Ovary (tissue), 9 donors: ENCODE data around the gene RING1. TPM values are rescaled to one million over a fixed set of nuclear protein-coding genes. Genes with fewer than 3 reads are reported as not detected.

Experiments
- DNase-seq, 5 donors: peaks; one replicate each; pipeline ENCODE4 v3.0.0-alpha.2; 2019 to 2020
- H3K27ac ChIP-seq, 2 donors: fragments of 200-600 bp; one replicate each; pipeline versions ENCODE4 v1.5.1 to v1.8.0; 2019 to 2022
- H3K27me3 ChIP-seq: fragments of 200-600 bp; one replicate; pipeline ENCODE4 v1.8.0; 2022
- H3K36me3 ChIP-seq: fragments of 200-600 bp; sonication (generic); one replicate; pipeline ENCODE4 v1.5.1; 2019
- H3K4me1 ChIP-seq: one replicate; pipeline ENCODE4 v1.8.1; 2013; ENCODE audit warnings: mild to moderate bottlenecking, moderate library complexity; ENCODE audit not compliant: insufficient read depth
- H3K4me3 ChIP-seq: fragments of 200-600 bp; sonication (generic); one replicate; pipeline ENCODE4 v1.5.1; 2017
- H3K9me3 ChIP-seq, 2 donors: fragments of 200-600 bp in 1 of 2; sonication (generic) in 1 of 2; one replicate each; pipeline versions ENCODE4 v1.5.1 to v1.8.1; 2013 to 2019; ENCODE audit warnings: mild to moderate bottlenecking in 1 of 2, moderate library complexity in 1 of 2
- CTCF ChIP-seq, 3 donors: fragments of 450-650 bp in 2 of 3; fragments of 200-600 bp in 1 of 3; IDR thresholded peaks; one replicate each; pipeline versions ENCODE4 v1.5.1 to v1.8.0; 2016 to 2022; ENCODE audit warnings: antibody characterized with exemption in 3 of 3, mild to moderate bottlenecking in 1 of 3
- EP300 ChIP-seq: sonication (generic); formaldehyde crosslinking; IDR thresholded peaks from one replicate; pipeline ENCODE4 v1.6.1; 2017; ENCODE audit warnings: antibody characterized with exemption
- POLR2A ChIP-seq: fragments of 450-650 bp; IDR thresholded peaks from one replicate; pipeline ENCODE4 v1.6.1; 2017; ENCODE audit warnings: antibody characterized with exemption, mild to moderate bottlenecking, moderate library complexity
- WGBS, 3 donors: extraction: QIAGEN DNeasy Blood & Tissue Kit in 1 of 3; methylation state at CpG; one replicate each; pipeline versions ENCODE4 v1.1.5 to v1.1.7; 2013 to 2017; 5-methylcytosine and 5-hydroxymethylcytosine counted together
- intact Hi-C, 4 donors: fragments of 100-400 bp; cut with DNase I; formaldehyde crosslinking; loops; one replicate each; pipeline versions ENCODE4 v1.11.0 to v1.15.1; 2022 to 2023
- polyA plus RNA-seq, 2 donors: library from polyadenylated mRNA; stranded (reverse); fragments of 200-250 nt in 1 of 2; fragments of 350-450 nt in 1 of 2; fragmentation: Illumina TruSeq in 1 of 2; extraction: RNeasy Lipid Tissue Mini Kit (QIAGEN cat#74804) in 1 of 2; gene quantifications; one replicate each; pipeline ENCODE4 v1.2.3, GENCODE V29; 2013 to 2014
- total RNA-seq, 7 donors: library from RNA; depleted of rRNA in 2 of 7; stranded (reverse); fragments of >200 nt in 2 of 7; fragmentation: NEBNext Ultra II Directional in 3 of 7; extraction: Animal tissue kit (Norgen Biotek cat#: 25700) in 3 of 7; gene quantifications; one replicate each; pipeline versions ENCODE4 v1.1.0 to v1.2.4, GENCODE V29; 2016 to 2023
- donor health status: DM: no; HTN: no; CAD: no; lungs with moderate emphysema.
- donor health status: DM: no; HTN: no; CAD: no.
- donor health status: Bipolar disorder and iron deficiency.
- donor health status: DM: yes; HTN: yes; CAD: no.
- donor health status: DM: no; HTN: no; CAD: no.
- donor health status: DM: yes; HTN: yes; CAD: no.

The RING1 gene
- total and polyA plus RNA-seq, 9 donors, result 20.7 to 70.6 (median 51.7) TPM

GRCh38 chr6:33189625-33190448 is 18.5 kb upstream of the RING1 start:
- no peaks in the 10 kb centered on the region for H3K27me3 ChIP-seq
- 34 to 46% (median 42%) methylated on average over 7 of the region's 7 CpGs for WGBS, 3 donors
- H3K9me3 ChIP-seq, result no peaks in the 10 kb centered on the region
- intact Hi-C loops, result no loop called here
- H3K4me1 ChIP-seq, result peaks cover 1% of the 10 kb centered on the region
- no peak overlapping the region for H3K4me3 ChIP-seq
- DNase-seq, result no peak
- no peaks in the 10 kb centered on the region for H3K36me3 ChIP-seq
- no peak overlapping the region for H3K27ac ChIP-seq
- no peak for TF ChIP-seq CTCF (IDR thresholded peaks at IDR 0.05)
- no peak for TF ChIP-seq POLR2A
- no peak for TF ChIP-seq EP300

- Histone ChIP-seq H3K4me1 (peaks cover 1% of the 10 kb centered on the region), H3K9me3 (no peaks in the 10 kb centered on the region), H3K27me3 (no peaks in the 10 kb centered on the region), H3K27ac (no peak overlapping the region), H3K4me3 (no peak overlapping the region), H3K36me3 (no peaks in the 10 kb centered on the region)
- intact Hi-C loops, result no loop called here
- WGBS, 3 donors, result 84 to 89% (median 87%) methylated on average over 11 of the region's 11 CpGs
- TF ChIP-seq CTCF (IDR thresholded peaks at IDR 0.05), result no peak
- TF ChIP-seq POLR2A, result no peak
- no peak for TF ChIP-seq EP300
- DNase-seq, result no peak
These were observed 17.7 kb upstream of the RING1 start for GRCh38 chr6:33190504-33191107.

GRCh38 chr6:33191383-33192104 is 16.8 kb upstream of the RING1 start:
- no peak for TF ChIP-seq CTCF (IDR thresholded peaks at IDR 0.05)
- no peak for TF ChIP-seq EP300
- no peak for TF ChIP-seq POLR2A
- intact Hi-C loops, result no loop called here
- H3K27ac ChIP-seq, result no peak overlapping the region
- H3K4me1 ChIP-seq, result peaks cover 1% of the 10 kb centered on the region
- no peak for DNase-seq
- H3K27me3 ChIP-seq, result no peaks in the 10 kb centered on the region
- no peaks in the 10 kb centered on the region for H3K36me3 ChIP-seq
- 33 to 44% (median 38%) methylated on average over 8 of the region's 8 CpGs for WGBS, 3 donors
- H3K9me3 ChIP-seq, result no peaks in the 10 kb centered on the region
- no peak overlapping the region for H3K4me3 ChIP-seq

GRCh38 chr6:33192105-33192646 is 16.1 kb upstream of the RING1 start, which contains the start of gene COL11A2:
COL11A2 (minus strand) TSS chr6:33192467; CDS start chr6:33192240, 227 bp downstream.
- H3K36me3 ChIP-seq, result no peaks in the 10 kb centered on the region
- H3K27me3 ChIP-seq, result no peaks in the 10 kb centered on the region
- no peak for DNase-seq
- intact Hi-C loops, result no loop called here
- peak within 1 kb of the TSS; percentile 27 for H3K4me3 ChIP-seq
- H3K27ac ChIP-seq, result peak within 1 kb of the TSS in 1 of 2 donors; percentile 32
- TF ChIP-seq CTCF (IDR thresholded peaks at IDR 0.05) (no peak), EP300 (no peak), POLR2A (no peak)
- H3K4me1 ChIP-seq, result peaks cover 1% of the 10 kb centered on the region
- 7 to 13% (median 9%) methylated on average over 32 to 35 of the region's 35 CpGs for WGBS, 3 donors
- no peaks in the 10 kb centered on the region for H3K9me3 ChIP-seq
